Measurements from ENCODE around the gene APOL4. TPM values are rescaled to one million over a fixed set of nuclear protein-coding genes. Genes with fewer than 3 reads are reported as not detected.

APOL4 gene
- total and polyA plus RNA-seq, 12 donors, result 1.6 to 22.6 (median 4.2) TPM; not detected in 1

DNA sequence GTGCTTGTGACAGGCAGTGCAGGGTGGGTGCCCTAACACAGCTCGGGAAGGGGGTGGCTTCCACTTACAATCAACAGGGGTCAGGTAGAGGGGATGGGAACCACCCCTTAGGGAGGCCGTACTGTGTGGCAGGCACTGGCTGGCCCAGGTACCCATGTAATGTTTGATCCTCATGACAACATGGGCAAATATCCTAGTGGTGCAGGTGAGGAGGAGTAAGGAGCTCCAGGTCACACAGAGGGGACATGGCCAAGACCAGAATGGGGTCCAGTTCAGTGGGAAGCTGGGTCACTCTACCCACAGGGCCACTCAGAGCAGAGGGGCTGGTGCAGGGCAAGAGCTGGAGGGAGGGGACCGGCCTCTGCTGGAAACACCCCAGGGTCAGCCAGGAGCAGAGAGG, 3.1 kb downstream of the APOL4 start:
- Histone ChIP-seq H3K36me3 (peaks cover 0 to 17% (median 0%) of the 10 kb centered on the region in 9 donors), H3K27me3 (no peaks in the 10 kb centered on the region), H3K4me3 (no peak overlapping the region), H3K4me1 (peaks cover 8 to 82% (median 58%) of the 10 kb centered on the region in 9 donors), H3K27ac (peak overlapping the region in 7 of 10 donors; percentile 40 to 81 (median 66)), H3K9me3 (no peaks in the 10 kb centered on the region)
- intact Hi-C loops (cut with DNase I), result loop anchor here in 9 of 10 donors (5.0 to 10.0 kb wide), 8 partner anchors 39 to 286 kb away; partner anchors contain the start of genes APOL2 (in 5 of the 9) and TXN2 (in 3 of the 9)
- 92 to 94% methylated on average over 3 of the region's 3 CpGs for WGBS, 2 donors
- DNase-seq (no peak), ATAC-seq (no peak)
- TF ChIP-seq, protein P1, sequence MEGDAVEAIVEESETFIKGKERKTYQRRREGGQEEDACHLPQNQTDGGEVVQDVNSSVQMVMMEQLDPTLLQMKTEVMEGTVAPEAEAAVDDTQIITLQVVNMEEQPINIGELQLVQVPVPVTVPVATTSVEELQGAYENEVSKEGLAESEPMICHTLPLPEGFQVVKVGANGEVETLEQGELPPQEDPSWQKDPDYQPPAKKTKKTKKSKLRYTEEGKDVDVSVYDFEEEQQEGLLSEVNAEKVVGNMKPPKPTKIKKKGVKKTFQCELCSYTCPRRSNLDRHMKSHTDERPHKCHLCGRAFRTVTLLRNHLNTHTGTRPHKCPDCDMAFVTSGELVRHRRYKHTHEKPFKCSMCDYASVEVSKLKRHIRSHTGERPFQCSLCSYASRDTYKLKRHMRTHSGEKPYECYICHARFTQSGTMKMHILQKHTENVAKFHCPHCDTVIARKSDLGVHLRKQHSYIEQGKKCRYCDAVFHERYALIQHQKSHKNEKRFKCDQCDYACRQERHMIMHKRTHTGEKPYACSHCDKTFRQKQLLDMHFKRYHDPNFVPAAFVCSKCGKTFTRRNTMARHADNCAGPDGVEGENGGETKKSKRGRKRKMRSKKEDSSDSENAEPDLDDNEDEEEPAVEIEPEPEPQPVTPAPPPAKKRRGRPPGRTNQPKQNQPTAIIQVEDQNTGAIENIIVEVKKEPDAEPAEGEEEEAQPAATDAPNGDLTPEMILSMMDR (IDR thresholded peaks at IDR 0.05), result no peak

DNA sequence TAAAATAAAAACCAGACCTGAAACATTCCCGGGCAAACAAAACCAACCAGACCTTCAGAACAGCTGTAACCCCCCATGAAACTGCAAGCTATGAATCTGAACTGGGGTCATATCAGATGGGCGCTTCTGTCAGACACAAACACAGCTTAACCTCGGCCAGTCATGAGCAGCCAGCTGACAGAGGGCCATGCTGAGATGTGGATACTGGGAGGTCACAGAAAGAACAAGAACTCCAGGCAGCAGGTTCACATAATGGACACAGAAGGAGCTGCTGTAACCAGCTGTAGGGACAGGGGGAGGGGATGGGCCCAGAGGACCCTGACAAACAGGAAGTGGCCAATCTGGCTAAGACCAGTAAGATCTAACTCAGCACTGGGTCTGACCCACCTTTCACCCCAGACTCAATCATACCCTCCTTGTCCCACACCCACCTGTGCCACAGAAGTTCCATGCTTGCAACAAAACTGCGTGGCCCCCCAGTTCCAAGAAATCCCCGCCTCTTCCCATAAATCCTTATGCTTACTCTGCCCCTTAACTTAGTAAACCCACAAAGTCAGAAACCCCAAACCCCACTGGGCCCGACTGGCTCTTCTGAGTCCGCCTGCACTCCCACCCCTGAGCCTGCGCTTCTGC, 4.0 kb downstream of the APOL4 start:
- TF ChIP-seq, protein P1 (IDR thresholded peaks at IDR 0.05), result no peak
- H3K4me3 ChIP-seq, result no peak overlapping the region
- intact Hi-C loops (cut with DNase I), result loop anchor here in 9 of 10 donors (5.0 to 10.0 kb wide), 8 partner anchors 40 to 287 kb away; partner anchors contain the start of genes APOL2 (in 5 of the 9) and TXN2 (in 3 of the 9)
- peak overlapping the region in 9 of 10 donors; percentile 11 to 81 (median 66) for H3K27ac ChIP-seq
- peaks cover 0 to 21% (median 0%) of the 10 kb centered on the region in 9 donors for H3K36me3 ChIP-seq
- no peaks in the 10 kb centered on the region for H3K9me3 ChIP-seq
- H3K4me1 ChIP-seq, result peaks cover 8 to 81% (median 56%) of the 10 kb centered on the region in 9 donors
- ATAC-seq (peak in 4 of 8 donors; percentile 22 to 29 (median 26)), DNase-seq (peak in 1 of 2 donors; percentile 50)
- H3K27me3 ChIP-seq, result no peaks in the 10 kb centered on the region
- 59 to 64% methylated on average over 8 of the region's 8 CpGs for WGBS, 2 donors

DNA sequence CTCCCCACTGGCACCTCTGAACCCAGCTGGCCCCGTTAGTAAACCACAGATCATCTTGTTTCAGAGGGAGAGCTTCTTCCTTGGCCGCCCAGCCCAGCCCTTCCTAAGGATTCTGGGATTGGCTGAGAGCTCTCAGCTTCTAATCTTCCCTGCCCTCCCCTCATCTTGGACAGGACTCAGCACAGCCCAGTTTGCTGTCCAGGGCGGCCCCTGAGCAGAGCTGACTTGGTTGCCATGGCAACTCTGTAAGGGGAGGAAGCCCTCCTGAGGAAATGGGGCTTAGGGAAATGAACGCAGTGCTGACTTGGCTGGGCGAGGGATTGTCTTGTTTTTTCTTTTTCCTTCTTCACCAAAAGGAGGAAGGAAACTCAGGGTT, 4.6 kb downstream of the APOL4 start:
- no peaks in the 10 kb centered on the region for H3K27me3 ChIP-seq
- no peak overlapping the region for H3K4me3 ChIP-seq
- intact Hi-C loops (cut with DNase I), result loop anchor here in 9 of 10 donors (5.0 to 10.0 kb wide), 8 partner anchors 40 to 288 kb away; partner anchors contain the start of genes APOL2 (in 5 of the 9) and TXN2 (in 3 of the 9)
- H3K9me3 ChIP-seq, result no peaks in the 10 kb centered on the region
- H3K27ac ChIP-seq, result peak overlapping the region in 9 of 10 donors; percentile 11 to 81 (median 66)
- ATAC-seq, result peak in 7 of 8 donors; percentile 30 to 72 (median 62)
- peak in 1 of 2 donors; percentile 74 for DNase-seq
- peaks cover 6 to 81% (median 54%) of the 10 kb centered on the region in 9 donors for H3K4me1 ChIP-seq
- peaks cover 0 to 26% (median 0%) of the 10 kb centered on the region in 9 donors for H3K36me3 ChIP-seq
- TF ChIP-seq, protein P1 (IDR thresholded peaks at IDR 0.05), result no peak
- WGBS, 2 donors, result 28 to 31% methylated on average over 5 of the region's 5 CpGs

DNA sequence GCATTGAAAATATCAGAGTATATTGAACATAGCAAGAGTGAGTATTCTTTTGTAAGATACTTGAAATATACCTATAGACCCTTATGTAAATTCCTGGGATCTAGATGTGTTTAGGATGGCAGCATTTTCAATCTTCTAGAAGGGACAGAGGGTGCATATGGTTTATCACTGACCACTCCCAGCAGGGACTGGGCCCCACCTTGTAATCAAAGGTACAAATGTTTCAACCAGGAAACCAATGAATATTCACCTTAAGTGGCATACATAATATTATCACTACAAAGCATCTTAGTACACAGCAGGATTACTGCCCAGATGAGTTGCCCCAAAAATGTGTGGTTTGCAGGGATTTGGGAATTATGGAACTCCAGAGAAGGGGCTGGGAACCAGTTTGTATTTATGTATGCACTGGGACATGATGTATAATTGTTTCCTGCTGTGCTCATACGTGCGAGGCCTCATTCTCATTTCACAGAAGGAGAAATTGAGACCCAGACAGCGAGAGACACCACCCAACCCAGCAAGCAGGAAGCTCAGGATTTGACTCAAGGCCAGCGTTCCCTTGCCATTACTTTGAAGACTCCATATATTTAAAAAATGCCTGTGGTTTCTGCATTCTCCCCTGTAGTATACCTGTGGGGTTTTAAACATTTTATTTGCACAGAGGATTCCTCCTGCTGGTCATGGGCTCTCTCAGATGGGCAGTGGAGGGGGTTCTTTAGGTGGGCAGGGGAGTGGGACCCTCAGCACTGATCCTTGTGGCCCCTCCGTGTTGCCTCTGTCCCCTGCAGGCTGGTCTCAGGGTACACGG, 5.2 kb downstream of the APOL4 start:
- H3K4me1 ChIP-seq, result peaks cover 3 to 81% (median 53%) of the 10 kb centered on the region in 9 donors
- H3K4me3 ChIP-seq, result no peak overlapping the region
- peaks cover 0 to 30% (median 0%) of the 10 kb centered on the region in 9 donors for H3K36me3 ChIP-seq
- no peaks in the 10 kb centered on the region for H3K9me3 ChIP-seq
- TF ChIP-seq, protein P1 (IDR thresholded peaks at IDR 0.05), result no peak
- ATAC-seq (no peak), DNase-seq (no peak)
- no peaks in the 10 kb centered on the region for H3K27me3 ChIP-seq
- intact Hi-C loops (cut with DNase I), result loop anchor here in 9 of 10 donors (5.0 to 10.0 kb wide), 8 partner anchors 41 to 288 kb away; partner anchors contain the start of genes APOL2 (in 5 of the 9) and TXN2 (in 3 of the 9)
- H3K27ac ChIP-seq, result peak overlapping the region in 9 of 10 donors; percentile 11 to 81 (median 66)
- WGBS, 2 donors, result 46 to 56% methylated on average over 6 of the region's 6 CpGs
